Midbrain (tissue), 1 donor: ENCODE results near the gene TMEM255A.

Experiments
- DNase-seq: peaks from one replicate; lab custom pipeline; 2025; lab: John Stamatoyannopoulos, UW

TMEM255A gene

GRCh38 chrX:120306630-120307029 lies 4.6 kb downstream of the TMEM255A start:
- DNase-seq, result no peak

DNA sequence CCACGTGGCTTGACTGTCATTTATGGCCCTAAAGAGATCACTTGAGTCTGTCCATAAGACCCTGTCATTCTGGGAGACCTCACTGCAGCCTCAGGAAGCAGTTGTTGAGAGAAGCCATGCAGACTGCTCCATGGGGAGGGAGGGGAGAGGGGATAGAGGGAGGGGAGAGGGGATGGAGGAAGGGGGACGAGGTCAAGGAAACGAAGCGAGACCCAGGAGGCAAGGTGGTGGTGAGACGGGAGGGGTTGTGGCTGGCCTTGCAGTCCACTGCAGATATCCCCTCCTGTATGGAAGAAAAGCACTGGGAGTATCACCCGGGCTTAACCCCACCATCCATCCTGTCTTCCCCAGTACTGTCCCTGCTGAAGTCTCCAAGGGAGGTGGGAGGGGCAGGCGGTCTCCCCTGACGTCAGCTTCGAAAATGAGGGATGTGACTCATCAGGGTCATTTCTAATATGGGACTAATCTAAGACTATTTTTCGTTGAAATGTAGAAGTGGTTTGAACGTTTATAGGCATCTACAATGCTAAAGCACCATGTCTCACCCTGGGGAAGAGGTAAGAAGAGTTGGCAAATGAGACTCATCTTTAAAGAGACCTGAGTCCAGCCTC lies 5.6 kb downstream of the TMEM255A start:
- DNase-seq, result no peak

DNA sequence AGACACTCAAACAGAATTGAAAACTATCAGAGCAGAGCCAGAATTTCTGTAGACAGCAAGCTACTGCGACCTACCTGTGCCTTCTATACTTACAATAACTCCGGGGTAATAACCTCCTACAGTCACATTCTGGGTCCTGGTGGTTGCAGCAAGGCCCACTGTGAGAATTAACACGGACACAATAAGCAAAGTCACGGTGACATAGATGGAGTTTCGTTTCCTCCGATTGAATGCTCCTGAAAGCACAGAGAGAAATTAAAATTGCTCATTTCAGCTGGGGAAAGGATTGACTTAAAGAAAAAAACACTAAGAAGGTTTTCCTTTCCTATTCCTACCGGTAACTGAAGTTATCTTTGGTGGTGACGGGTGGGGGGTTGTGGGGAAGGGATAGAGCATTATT lies 7.0 kb downstream of the TMEM255A start:
- no peak for DNase-seq

GRCh38 chrX:120302434-120302833 lies 8.8 kb downstream of the TMEM255A start:
- no peak for DNase-seq

GRCh38 chrX:120301960-120302359 lies 9.3 kb downstream of the TMEM255A start:
- no peak for DNase-seq

GRCh38 chrX:120301497-120301896 lies 9.8 kb downstream of the TMEM255A start:
- no peak for DNase-seq

GRCh38 chrX:120299928-120300327 lies 11.3 kb downstream of the TMEM255A start:
- DNase-seq, result no peak

DNA sequence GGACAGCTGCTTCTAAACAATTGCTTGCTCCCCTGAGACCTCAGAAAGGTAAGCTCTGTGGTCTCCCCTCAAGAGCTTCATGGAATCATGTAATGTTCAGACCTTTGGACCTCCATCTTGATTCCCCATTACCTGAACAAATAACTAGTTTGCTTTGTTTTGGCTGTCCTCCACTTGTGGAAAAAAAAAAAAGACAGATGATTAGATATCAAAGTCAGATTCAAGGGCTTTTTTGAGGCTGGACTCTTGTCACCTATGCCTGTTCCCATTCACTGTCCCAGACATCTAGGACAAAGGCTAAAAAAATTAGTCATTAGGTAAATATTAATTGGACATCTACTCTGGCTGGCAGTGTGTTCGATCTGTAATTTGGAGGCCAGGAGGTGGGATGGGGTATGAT lies 13.3 kb downstream of the TMEM255A start:
- no peak for DNase-seq

- DNase-seq, result no peak
Measured at GRCh38 chrX:120294651-120295050, 16.6 kb downstream of the TMEM255A start.

GRCh38 chrX:120293015-120293414 lies 18.2 kb downstream of the TMEM255A start:
- DNase-seq, result no peak

GRCh38 chrX:120291211-120291610 lies 20.1 kb downstream of the TMEM255A start:
- no peak for DNase-seq

DNA sequence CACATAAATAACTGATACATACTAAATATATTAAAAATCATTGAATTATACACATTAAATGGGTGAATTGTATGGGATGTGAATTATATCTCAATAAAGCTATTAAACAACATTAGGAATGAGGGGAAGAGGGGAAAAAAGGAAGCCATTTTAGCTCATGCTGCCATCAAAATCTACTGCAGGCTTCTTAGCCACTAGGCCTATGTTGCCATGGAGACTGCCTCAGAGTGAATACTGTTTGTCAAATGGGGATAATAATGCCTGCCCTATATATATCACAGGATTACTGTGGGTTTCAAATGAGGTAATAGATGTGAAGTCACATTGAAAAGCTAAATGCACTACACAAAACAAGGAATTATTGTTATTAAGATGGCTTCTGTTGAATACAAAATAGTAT lies 21.2 kb downstream of the TMEM255A start:
- DNase-seq, result no peak

GRCh38 chrX:120287513-120288112 lies 23.6 kb downstream of the TMEM255A start:
- DNase-seq, result no peak

- DNase-seq, result no peak
Measured at GRCh38 chrX:120286733-120287512, 24.3 kb downstream of the TMEM255A start.

DNA sequence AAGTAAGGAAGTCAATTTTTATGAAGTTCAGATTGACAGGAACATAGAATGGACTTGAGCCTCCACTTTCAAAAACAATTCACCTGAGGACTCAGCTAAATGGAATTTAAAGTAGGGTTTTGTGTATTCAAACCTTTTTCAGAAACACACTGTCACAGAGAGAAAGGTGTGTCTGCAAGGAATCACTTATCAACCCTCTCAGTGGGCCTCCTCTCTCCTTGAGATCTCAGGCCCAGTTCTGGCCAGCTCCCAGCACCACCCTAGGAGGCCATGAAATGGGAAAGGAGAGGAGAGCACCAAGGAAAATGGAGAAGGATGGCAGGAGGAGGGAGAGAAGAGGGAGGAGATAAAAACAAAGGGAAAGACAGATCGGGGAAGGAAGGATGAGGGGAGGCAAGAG lies 28.6 kb downstream of the TMEM255A start:
- no peak for DNase-seq

GRCh38 chrX:120281761-120282160 lies 29.5 kb downstream of the TMEM255A start:
- no peak for DNase-seq

DNA sequence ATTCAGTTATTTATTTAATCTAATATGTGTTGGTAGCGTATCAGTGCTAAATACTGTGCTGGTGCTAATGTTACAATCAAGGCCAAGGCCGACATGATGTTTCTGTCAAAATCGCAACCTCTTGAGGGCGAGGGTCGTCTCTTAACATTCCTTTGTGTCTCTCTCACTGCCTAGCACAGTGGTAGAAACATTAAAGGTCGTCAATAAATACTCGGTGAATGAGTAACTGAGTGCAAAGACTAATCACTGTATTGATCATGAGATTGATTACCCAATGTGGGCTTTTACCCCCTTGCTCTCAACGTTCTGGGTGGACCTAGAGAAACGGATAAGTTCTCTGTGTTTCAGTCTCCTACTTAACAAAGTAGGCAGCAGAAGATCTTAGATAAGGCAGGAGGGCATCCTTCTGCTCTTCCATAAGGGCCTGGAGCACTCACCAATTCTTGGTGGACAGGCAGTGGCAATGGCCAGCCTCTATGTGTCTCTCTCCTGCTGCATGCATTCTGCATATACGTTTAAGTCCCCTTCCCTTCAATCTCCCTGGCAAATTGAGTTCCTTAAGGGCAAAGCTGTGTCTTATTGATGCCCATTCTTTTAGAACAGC lies 30.1 kb downstream of the TMEM255A start:
- DNase-seq, result no peak

DNA sequence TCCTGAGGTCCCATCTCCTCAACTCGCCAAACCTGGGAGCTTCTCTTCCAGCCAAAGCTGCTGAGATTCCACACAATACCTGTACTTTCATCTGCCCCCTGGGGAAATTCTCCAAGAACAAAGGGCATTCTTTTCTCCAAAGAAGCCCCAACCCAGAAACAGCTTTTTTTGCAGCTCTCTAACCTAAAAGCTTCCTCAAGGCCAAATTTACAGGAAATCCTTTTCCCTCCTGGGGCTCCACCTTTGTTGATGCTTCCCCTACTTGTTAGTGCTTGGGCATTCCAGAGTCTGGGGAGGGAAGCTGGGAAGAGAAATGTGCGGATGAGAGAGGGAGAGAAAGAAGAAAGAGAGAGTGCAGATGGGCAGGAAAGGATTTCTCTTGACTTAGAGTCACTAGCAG lies 36.3 kb downstream of the TMEM255A start:
- no peak for DNase-seq

DNA sequence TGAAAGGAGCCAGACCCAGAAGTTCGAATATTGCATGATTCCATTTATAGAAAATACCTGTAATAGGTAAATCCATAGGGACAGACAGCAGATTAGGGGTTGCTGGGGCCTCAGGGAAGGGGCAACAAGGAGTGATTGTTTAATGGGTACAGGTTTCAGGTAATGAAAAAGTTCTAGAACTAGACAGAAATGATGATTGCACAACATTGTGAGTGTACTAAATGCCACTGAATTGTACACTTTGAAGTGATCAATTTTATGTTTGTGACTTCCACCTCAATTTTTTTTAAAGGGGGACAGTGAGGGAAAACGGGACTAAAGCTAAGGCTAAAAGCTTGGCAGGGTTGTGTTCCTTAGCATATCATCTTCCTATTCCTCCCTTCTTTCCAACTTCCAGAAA lies 37.1 kb downstream of the TMEM255A start:
- DNase-seq, result no peak

GRCh38 chrX:120271218-120271617 lies 40.0 kb downstream of the TMEM255A start:
- DNase-seq, result no peak

GRCh38 chrX:120270567-120270966 lies 40.7 kb downstream of the TMEM255A start:
- no peak for DNase-seq

GRCh38 chrX:120269373-120270035 lies 41.8 kb downstream of the TMEM255A start:
- no peak for DNase-seq
